HPDE6-E6E7 (cell line): ENCODE data around the gene CPD.

ENCODE experiments used
- DNase-seq: peaks from one replicate; pipeline ENCODE4 v3.0.0; 2011; ENCODE audit warnings: missing footprints; ENCODE audit errors: extremely low spot score

CPD gene

GRCh38 chr17:30505868-30506417 lies 127.2 kb downstream of the CPD start:
- no peak for DNase-seq

GRCh38 chr17:30506481-30506880 lies 127.8 kb downstream of the CPD start:
- no peak for DNase-seq

- no peak for DNase-seq
These were observed 134.6 kb downstream of the CPD start for GRCh38 chr17:30513346-30513745.

GRCh38 chr17:30514895-30515596 lies 136.3 kb downstream of the CPD start:
- no peak for DNase-seq

GRCh38 chr17:30517786-30518185 lies 139.1 kb downstream of the CPD start:
- no peak for DNase-seq

- DNase-seq: no peak
These were observed 140.4 kb downstream of the CPD start for GRCh38 chr17:30519166-30519565.
